GM12878 (cell line): ENCODE data around the gene PRH1. TPM values are rescaled to one million over a fixed set of nuclear protein-coding genes. Genes with fewer than 3 reads are reported as not detected.

Source experiments
- ATAC-seq: fragments of 200-7000 bp; cut with Tn5 transposase; 3 replicates; pipeline ENCODE4 v1.9.1; 2020; ENCODE audit warnings: mild to moderate bottlenecking, moderate library complexity
- BruUV-seq: library from RNA; stranded (reverse); fragments of 400-500 nt; replicated peaks from 2 replicates; lab custom pipeline; 2021; lab: Mats Ljungman, UMichigan
- CTCF ChIA-PET: fragments of 300-600 bp; sonication (Branson Sonifier 250); formaldehyde crosslinking; extraction: SDS; loops from one replicate; lab custom pipeline; 2021; ENCODE audit warnings: inconsistent platforms; lab: Yijun Ruan, JAX
- POLR2A ChIA-PET: fragments of 350-600 bp; formaldehyde crosslinking; extraction: SDS; loops from one replicate; lab custom pipeline; 2021; ENCODE audit warnings: inconsistent platforms; lab: Charles Lee
- RAD21 ChIA-PET: fragments of 300-600 bp; sonication (Branson Sonifier 250); formaldehyde crosslinking; loops from one replicate; lab custom pipeline; 2023; ENCODE audit warnings: antibody characterized with exemption; ENCODE audit not compliant: unreplicated experiment; lab: Charles Lee
- SMC1A ChIA-PET: fragments of 300-600 bp; sonication (Branson Sonifier 250); formaldehyde crosslinking; loops from one replicate; lab custom pipeline; 2023; ENCODE audit not compliant: unreplicated experiment, uncharacterized antibody; lab: Charles Lee
- DNase-seq: peaks from one replicate; pipeline ENCODE4 v3.0.0-alpha.2; 2011; ENCODE audit warnings: low read depth, low spot score
- FAIRE-seq: peaks from 3 replicates; lab custom pipeline; 2011; peaks lifted over from hg19 to GRCh38; lab: Jason Lieb, UNC
- H2AFZ ChIP-seq: 2 replicates; pipeline ENCODE4 v1.6.0; 2011; ENCODE audit warnings: low read depth, low read length, control low read depth; ENCODE audit not compliant: control insufficient read depth
- H3K27ac ChIP-seq: 2 replicates; pipeline ENCODE4 v1.5.1; 2011; ENCODE audit warnings: control low read depth; ENCODE audit not compliant: control insufficient read depth, insufficient read depth
- H3K27me3 ChIP-seq, 2 experiments: replicated peaks in 1 of 2; 2 replicates each; pipeline versions ENCODE4 v1.6.0 to v1.6.1; 2011; ENCODE audit warnings: low read length in 1 of 2; ENCODE audit not compliant: control insufficient read depth in 2 of 2, insufficient read depth in 2 of 2
- H3K36me3 ChIP-seq, 2 experiments: 2 replicates each; pipeline ENCODE4 v1.5.1; 2011; ENCODE audit warnings: low read length in 1 of 2; ENCODE audit not compliant: control insufficient read depth in 2 of 2, insufficient read depth in 2 of 2
- H3K4me1 ChIP-seq: 2 replicates; pipeline ENCODE4 v1.6.1; 2011; ENCODE audit warnings: mild to moderate bottlenecking, low read length, moderate library complexity, mixed read lengths; ENCODE audit not compliant: control insufficient read depth, insufficient read depth
- H3K4me2 ChIP-seq: 2 replicates; pipeline ENCODE4 v1.6.0; 2011; ENCODE audit warnings: control low read depth; ENCODE audit not compliant: control insufficient read depth, insufficient read depth
- H3K4me3 ChIP-seq: fragments of 200-600 bp; sonication (generic); 2 replicates; pipeline ENCODE4 v1.5.1; 2016
- H3K79me2 ChIP-seq: 2 replicates; pipeline ENCODE4 v1.6.0; 2011; ENCODE audit warnings: low read length; ENCODE audit not compliant: control insufficient read depth, insufficient read depth
- H3K9ac ChIP-seq: 2 replicates; pipeline ENCODE4 v1.8.0; 2011; ENCODE audit warnings: low read length, control low read depth, mixed read lengths; ENCODE audit not compliant: control insufficient read depth, insufficient read depth
- H3K9me3 ChIP-seq: replicated peaks from 3 replicates; pipeline ENCODE4 v1.5.1; 2011; ENCODE audit warnings: mild to moderate bottlenecking, low read length; ENCODE audit not compliant: control insufficient read depth, insufficient read depth
- H4K20me1 ChIP-seq: 2 replicates; pipeline ENCODE4 v1.6.0; 2011; ENCODE audit not compliant: control insufficient read depth, insufficient read depth
- PML ChIP-seq: IDR thresholded peaks from 2 replicates; pipeline ENCODE4 v1.6.1; 2012; ENCODE audit warnings: low read length, inconsistent platforms
- ZNF217 ChIP-seq: fragments of 450-650 bp; IDR thresholded peaks from 2 replicates; pipeline ENCODE4 v1.6.1; 2017; ENCODE audit warnings: antibody characterized with exemption, mild to moderate bottlenecking
- WGBS: methylation state at CpG from one replicate; pipeline ENCODE4 v1.1.6; 2016; ENCODE audit warnings: low lambda C conversion rate; ENCODE audit not compliant: insufficient replicate concordance, insufficient coverage; ENCODE audit errors: missing lambda C conversion rate; 5-methylcytosine and 5-hydroxymethylcytosine counted together
- in situ Hi-C: fragments of 300-500 bp; cut with MboI; formaldehyde crosslinking; loops from 9 replicates; pipeline ENCODE4 v1.14.3; 2018; ENCODE audit warnings: mixed read lengths
- intact Hi-C: fragments of 100-400 bp; cut with micrococcal nuclease; formaldehyde crosslinking; loops from one replicate; pipeline ENCODE4 v1.14.2; 2022; ENCODE audit not compliant: unreplicated experiment
- polyA plus RNA-seq, 11 experiments: library from polyadenylated mRNA; depleted of rRNA in 4 of 11; unstranded in 6 of 11; stranded (reverse) in 5 of 11; fragments of >200 nt; fragmentation: Nextera tagmentation in 4 of 11; fragmentation: Illumina TruSeq in 1 of 11; extraction: Ambion mirVana in 4 of 11; extraction: Trizol in 1 of 11; gene quantifications; 1 replicate in 1 of 11; 2 replicates in 10 of 11; pipeline versions ENCODE4 v1.2.1 to v1.2.3, GENCODE V29; 2011 to 2016; ENCODE audit warnings: inconsistent platforms in 2 of 11, missing spikeins in 2 of 11, low read depth in 1 of 11
- total RNA-seq, 4 experiments: library from RNA; depleted of rRNA in 3 of 4; stranded (reverse); fragments of >200 nt in 3 of 4; fragmentation: Illumina TruSeq in 1 of 4; extraction: Trizol in 1 of 4; gene quantifications; 2 replicates each; pipeline versions ENCODE4 v1.2.1 to v1.2.3, GENCODE V29; 2013 to 2021
- TF ChIP-seq, protein P1 (sequence below): fragments of 450-650 bp; formaldehyde crosslinking; IDR thresholded peaks from 2 replicates; pipeline ENCODE4 v1.5.0; 2022; ENCODE audit warnings: mild to moderate bottlenecking, missing genetic modification characterization
- TF ChIP-seq, protein P2 (sequence below): IDR thresholded peaks from 2 replicates; pipeline ENCODE4 v1.6.1; 2012; ENCODE audit warnings: low read depth, low read length, improper control_type of control experiment
- TF ChIP-seq, protein P3 (sequence below), 3 experiments: IDR thresholded peaks in 2 of 3; conservative IDR thresholded peaks in 1 of 3; 2 replicates each; pipeline ENCODE4 v1.5.1; 2011; ENCODE audit warnings: low read depth in 3 of 3, low read length in 3 of 3, mild to moderate bottlenecking in 3 of 3, control low read depth in 2 of 3, moderate library complexity in 2 of 3, inconsistent platforms in 1 of 3, mixed read lengths in 1 of 3; ENCODE audit not compliant: control insufficient read depth in 2 of 3, insufficient read depth in 1 of 3; ENCODE audit errors: extremely low read depth in 1 of 3

The PRH1 gene
- total and polyA plus RNA-seq, 10 of the 15 experiments (the other 5 are each of a cell fraction or from before 2014, with no cell fraction given) = 2.5 to 26.3 (median 11.8) TPM

DNA sequence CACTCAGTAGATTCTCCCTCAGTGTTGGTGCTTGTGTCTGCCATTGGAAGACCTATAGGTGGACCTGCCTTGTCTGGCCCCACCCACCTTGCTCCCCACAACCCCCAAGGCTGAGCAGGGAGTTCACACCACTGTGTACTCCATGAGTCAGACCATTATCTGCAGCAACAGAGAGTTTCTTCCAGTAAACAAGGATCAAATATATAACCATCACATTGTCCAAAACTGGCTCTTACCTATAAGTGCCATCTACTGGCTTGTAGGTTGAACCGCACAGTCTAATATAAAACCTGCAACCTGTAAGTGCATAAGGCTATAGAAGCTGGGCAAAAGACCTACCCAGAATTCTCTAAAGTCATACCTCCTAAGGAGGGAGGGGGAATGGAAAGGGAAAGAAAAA, 17.4 kb upstream of the PRH1 start:
- DNase-seq (no peak), ATAC-seq (no peak), FAIRE-seq (no peak)
- H3K79me2 ChIP-seq = no peaks in the 10 kb centered on the region
- H3K9me3 ChIP-seq = peaks cover 3% of the 10 kb centered on the region; the same call in 2 of the 3 replicates
- no peaks in the 10 kb centered on the region for H3K4me1 ChIP-seq
- TF ChIP-seq ZNF217 (no peak), PML (no peak)
- TF ChIP-seq, protein P1, sequence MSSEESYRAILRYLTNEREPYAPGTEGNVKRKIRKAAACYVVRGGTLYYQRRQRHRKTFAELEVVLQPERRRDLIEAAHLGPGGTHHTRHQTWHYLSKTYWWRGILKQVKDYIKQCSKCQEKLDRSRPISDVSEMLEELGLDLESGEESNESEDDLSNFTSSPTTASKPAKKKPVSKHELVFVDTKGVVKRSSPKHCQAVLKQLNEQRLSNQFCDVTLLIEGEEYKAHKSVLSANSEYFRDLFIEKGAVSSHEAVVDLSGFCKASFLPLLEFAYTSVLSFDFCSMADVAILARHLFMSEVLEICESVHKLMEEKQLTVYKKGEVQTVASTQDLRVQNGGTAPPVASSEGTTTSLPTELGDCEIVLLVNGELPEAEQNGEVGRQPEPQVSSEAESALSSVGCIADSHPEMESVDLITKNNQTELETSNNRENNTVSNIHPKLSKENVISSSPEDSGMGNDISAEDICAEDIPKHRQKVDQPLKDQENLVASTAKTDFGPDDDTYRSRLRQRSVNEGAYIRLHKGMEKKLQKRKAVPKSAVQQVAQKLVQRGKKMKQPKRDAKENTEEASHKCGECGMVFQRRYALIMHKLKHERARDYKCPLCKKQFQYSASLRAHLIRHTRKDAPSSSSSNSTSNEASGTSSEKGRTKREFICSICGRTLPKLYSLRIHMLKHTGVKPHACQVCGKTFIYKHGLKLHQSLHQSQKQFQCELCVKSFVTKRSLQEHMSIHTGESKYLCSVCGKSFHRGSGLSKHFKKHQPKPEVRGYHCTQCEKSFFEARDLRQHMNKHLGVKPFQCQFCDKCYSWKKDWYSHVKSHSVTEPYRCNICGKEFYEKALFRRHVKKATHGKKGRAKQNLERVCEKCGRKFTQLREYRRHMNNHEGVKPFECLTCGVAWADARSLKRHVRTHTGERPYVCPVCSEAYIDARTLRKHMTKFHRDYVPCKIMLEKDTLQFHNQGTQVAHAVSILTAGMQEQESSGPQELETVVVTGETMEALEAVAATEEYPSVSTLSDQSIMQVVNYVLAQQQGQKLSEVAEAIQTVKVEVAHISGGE (CRISPR knock-in tag) = no peak
- TF ChIP-seq, protein P2, sequence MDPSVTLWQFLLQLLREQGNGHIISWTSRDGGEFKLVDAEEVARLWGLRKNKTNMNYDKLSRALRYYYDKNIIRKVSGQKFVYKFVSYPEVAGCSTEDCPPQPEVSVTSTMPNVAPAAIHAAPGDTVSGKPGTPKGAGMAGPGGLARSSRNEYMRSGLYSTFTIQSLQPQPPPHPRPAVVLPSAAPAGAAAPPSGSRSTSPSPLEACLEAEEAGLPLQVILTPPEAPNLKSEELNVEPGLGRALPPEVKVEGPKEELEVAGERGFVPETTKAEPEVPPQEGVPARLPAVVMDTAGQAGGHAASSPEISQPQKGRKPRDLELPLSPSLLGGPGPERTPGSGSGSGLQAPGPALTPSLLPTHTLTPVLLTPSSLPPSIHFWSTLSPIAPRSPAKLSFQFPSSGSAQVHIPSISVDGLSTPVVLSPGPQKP = no peak
- TF ChIP-seq, protein P3, sequence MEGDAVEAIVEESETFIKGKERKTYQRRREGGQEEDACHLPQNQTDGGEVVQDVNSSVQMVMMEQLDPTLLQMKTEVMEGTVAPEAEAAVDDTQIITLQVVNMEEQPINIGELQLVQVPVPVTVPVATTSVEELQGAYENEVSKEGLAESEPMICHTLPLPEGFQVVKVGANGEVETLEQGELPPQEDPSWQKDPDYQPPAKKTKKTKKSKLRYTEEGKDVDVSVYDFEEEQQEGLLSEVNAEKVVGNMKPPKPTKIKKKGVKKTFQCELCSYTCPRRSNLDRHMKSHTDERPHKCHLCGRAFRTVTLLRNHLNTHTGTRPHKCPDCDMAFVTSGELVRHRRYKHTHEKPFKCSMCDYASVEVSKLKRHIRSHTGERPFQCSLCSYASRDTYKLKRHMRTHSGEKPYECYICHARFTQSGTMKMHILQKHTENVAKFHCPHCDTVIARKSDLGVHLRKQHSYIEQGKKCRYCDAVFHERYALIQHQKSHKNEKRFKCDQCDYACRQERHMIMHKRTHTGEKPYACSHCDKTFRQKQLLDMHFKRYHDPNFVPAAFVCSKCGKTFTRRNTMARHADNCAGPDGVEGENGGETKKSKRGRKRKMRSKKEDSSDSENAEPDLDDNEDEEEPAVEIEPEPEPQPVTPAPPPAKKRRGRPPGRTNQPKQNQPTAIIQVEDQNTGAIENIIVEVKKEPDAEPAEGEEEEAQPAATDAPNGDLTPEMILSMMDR (IDR thresholded peaks at IDR 0.05 in 2 of 3, conservative IDR thresholded peaks at IDR 0.05 in 1 of 3; ENCODE audit: control insufficient read depth in 2 of 3, extremely low read depth in 1 of 3, insufficient read depth in 1 of 3, low read depth in 3 of 3, low read length in 3 of 3) = no peak
- WGBS = 100% methylated on average over 1 of the region's 1 CpG
- RAD21 ChIA-PET = no interaction called here
- SMC1A ChIA-PET = interaction anchor here (0.5 kb wide), 1 partner anchor 155 kb away, joined by 4 read pairs; no protein-coding TSS in a partner anchor
- CTCF ChIA-PET = interaction anchor here (1.3 kb wide), 1 partner anchor 13 kb away, joined by 4 read pairs; no protein-coding TSS in a partner anchor
- BruUV-seq = no TSS peak
- in situ Hi-C loops = no loop called here
- H3K9ac ChIP-seq = no peak overlapping the region
- no peaks in the 10 kb centered on the region for H3K27me3 ChIP-seq
- no peaks in the 10 kb centered on the region for H4K20me1 ChIP-seq
- H3K27ac ChIP-seq = no peak overlapping the region
- H3K4me3 ChIP-seq = no peak overlapping the region
- POLR2A ChIA-PET = no interaction called here
- intact Hi-C loops = no loop called here
- H3K36me3 ChIP-seq = no peaks in the 10 kb centered on the region; a peak in 1 of 4 replicates
- H2AFZ ChIP-seq = no peak overlapping the region
- H3K4me2 ChIP-seq = no peak overlapping the region
